Amniotic stem cell (primary cell): ENCODE measurements around the gene ZNF618.

Experiments used
- DNase-seq: peaks from one replicate; lab custom pipeline; 2025; lab: John Stamatoyannopoulos, UW

The ZNF618 gene

GRCh38 chr9:114023961-114024360, 147.9 kb downstream of the ZNF618 start:
- DNase-seq, result no peak

GRCh38 chr9:114025196-114025753, 149.2 kb downstream of the ZNF618 start:
- no peak for DNase-seq

GRCh38 chr9:114025760-114026159, 149.7 kb downstream of the ZNF618 start:
- DNase-seq, result no peak

- DNase-seq, result no peak
Measured at GRCh38 chr9:114026335-114026734, 150.2 kb downstream of the ZNF618 start.

GRCh38 chr9:114027159-114027862, 151.2 kb downstream of the ZNF618 start:
- DNase-seq, result no peak

- no peak for DNase-seq
Measured at GRCh38 chr9:114027863-114028465, 151.9 kb downstream of the ZNF618 start.

GRCh38 chr9:114028646-114029045, 152.5 kb downstream of the ZNF618 start:
- DNase-seq, result no peak

- DNase-seq, result no peak
Measured at GRCh38 chr9:114029311-114030170, 153.4 kb downstream of the ZNF618 start.

- no peak for DNase-seq
Measured at GRCh38 chr9:114030364-114030763, 154.3 kb downstream of the ZNF618 start.

- DNase-seq, result no peak
Measured at GRCh38 chr9:114031037-114031630, 155.0 kb downstream of the ZNF618 start.

- no peak for DNase-seq
Measured at GRCh38 chr9:114031948-114032840, 156.1 kb downstream of the ZNF618 start.

- DNase-seq, result no peak
Measured at GRCh38 chr9:114033397-114034103, 157.4 kb downstream of the ZNF618 start.

GRCh38 chr9:114034196-114034595, 158.1 kb downstream of the ZNF618 start:
- DNase-seq, result no peak

GRCh38 chr9:114034661-114035062, 158.6 kb downstream of the ZNF618 start:
- no peak for DNase-seq

GRCh38 chr9:114035221-114035844, 159.2 kb downstream of the ZNF618 start:
- no peak for DNase-seq

GRCh38 chr9:114035845-114036801, 160.0 kb downstream of the ZNF618 start:
- no peak for DNase-seq

GRCh38 chr9:114037249-114037648, 161.1 kb downstream of the ZNF618 start:
- no peak for DNase-seq

GRCh38 chr9:114037961-114038723, 162.0 kb downstream of the ZNF618 start:
- no peak for DNase-seq
